NCI-H1930 (cell line): Measurements from ENCODE around the gene ARHGAP24.

Experiments used
- DNase-seq, 2 experiments: peaks; one replicate each; lab custom pipeline; 2025; lab: John Stamatoyannopoulos, UW

The ARHGAP24 gene

GRCh38 chr4:85580489-85580888 is 105.5 kb downstream of the ARHGAP24 start:
- DNase-seq, result no peak

DNA sequence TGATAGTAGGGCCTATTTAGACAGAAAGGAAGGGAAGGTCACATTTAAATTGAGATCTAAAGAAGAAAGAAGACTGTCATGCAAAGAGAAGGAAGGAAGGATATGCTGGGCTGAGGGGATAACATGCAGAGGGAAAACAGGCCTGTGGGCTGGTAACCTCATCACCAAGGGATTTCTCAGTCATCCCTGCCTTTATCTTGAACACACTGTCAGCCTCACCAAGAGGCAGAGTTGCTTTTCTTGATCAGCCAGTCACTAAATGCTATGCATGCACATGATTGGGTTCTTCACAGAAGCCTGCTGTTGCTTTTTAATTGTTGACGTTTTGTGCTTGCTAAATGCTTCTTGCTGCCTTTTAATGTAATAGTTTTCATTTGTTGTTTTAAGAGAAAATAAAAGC is 113.0 kb downstream of the ARHGAP24 start:
- DNase-seq, result no peak

GRCh38 chr4:85591406-85592098 is 116.6 kb downstream of the ARHGAP24 start:
- no peak for DNase-seq

- no peak for DNase-seq
Observed at GRCh38 chr4:85595098-85595775, 120.3 kb downstream of the ARHGAP24 start.

GRCh38 chr4:85595796-85596559 is 121.0 kb downstream of the ARHGAP24 start:
- no peak for DNase-seq

DNA sequence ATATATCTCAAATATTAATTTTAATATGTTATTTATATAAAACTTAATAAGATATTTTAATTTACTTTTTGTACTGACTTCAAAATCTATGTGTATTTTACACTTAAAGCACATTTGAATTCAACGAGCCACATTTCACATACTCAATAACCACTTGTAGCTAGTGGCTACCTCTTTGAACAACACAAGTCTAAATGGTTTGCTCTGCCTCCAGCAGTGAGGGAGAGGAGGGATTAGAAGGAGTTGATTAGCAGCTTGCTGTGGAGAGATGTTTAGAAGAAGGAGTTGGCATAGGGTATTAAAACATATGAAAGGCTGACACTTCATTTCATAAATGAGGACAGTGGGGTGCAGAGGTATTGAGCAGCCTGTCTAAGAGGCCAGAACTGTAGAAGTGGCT is 124.0 kb downstream of the ARHGAP24 start:
- DNase-seq, result no peak

GRCh38 chr4:85600501-85600900 is 125.6 kb downstream of the ARHGAP24 start:
- no peak for DNase-seq

- no peak for DNase-seq
Observed at GRCh38 chr4:85603437-85604336, 128.7 kb downstream of the ARHGAP24 start.

DNA sequence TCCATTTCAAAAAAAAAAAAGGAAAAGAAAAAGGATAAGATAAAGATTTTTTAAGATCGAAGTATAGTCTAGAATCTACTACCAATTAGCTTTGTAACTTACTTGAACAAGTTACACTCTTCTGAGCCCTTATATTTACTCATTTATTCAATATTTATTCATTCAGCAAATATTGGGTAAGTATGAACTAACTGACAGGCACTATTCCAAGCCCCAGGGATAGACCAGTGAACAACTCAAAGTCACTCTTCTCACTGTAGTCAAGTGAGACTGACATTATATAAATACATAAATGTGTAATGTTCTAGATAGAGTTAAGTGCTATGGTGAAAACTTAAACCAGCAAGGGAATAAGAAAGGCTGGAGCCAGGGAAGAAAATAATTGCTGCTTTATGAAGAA is 131.6 kb downstream of the ARHGAP24 start:
- no peak for DNase-seq

DNA sequence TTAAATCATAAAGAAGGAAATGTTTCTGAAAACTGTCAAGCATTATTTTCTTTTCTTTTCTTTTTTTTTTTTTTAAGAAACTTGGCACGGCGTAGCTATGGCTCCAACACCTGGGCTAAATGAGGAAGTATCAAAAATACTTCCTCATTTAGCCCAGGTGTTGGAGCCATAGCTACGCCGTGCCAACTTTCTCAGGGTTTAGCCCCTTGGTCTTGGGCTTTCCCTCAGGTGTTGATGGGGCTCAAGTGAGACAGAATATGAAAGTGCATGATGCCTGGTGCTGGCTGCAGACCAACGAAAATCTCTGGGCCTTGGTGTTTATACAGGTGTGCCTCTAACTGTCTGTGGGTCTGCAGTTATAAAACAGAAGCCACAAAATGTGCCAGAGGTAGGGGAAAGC is 132.7 kb downstream of the ARHGAP24 start:
- peak in 1 of 2 experiments; percentile 23 for DNase-seq

GRCh38 chr4:85610450-85610849 is 135.5 kb downstream of the ARHGAP24 start:
- DNase-seq, result no peak

DNA sequence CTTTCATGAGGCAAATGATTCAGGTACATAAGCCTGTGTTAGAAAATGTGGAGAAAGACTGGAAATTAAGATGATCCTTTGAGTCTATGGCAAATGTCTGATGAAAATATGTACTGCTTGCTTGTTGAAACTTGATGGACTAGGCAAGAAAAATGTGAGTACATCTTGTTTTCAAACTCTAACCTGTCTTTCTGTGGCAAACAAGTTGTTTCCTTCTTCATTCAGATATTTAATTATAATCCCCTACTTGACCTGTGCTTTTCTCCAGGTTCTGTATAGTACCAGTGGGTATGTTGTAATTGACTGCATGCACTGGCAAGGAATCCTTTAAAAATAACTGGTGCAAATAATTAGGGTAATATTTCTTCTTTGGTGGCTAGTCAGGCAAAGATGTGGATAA is 136.7 kb downstream of the ARHGAP24 start:
- DNase-seq, result no peak

DNA sequence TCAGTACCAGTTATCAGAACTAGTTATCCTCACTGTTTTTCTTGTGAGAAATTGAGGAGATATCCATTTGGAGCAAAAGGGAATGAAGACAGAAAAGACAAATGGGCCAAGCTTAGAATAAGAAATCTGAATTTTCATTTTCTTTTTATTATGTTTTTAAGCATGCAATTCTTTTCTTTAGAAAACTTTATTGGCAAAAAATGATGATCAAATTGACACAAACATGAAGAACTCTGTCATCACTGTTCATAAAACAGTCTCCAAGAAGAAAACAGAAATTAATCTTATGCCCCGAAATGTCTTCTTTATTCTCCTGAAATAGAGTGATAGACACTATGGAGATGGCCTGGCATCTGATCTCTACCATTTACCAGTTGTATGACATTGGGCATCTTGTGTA is 139.0 kb downstream of the ARHGAP24 start:
- DNase-seq, result no peak

DNA sequence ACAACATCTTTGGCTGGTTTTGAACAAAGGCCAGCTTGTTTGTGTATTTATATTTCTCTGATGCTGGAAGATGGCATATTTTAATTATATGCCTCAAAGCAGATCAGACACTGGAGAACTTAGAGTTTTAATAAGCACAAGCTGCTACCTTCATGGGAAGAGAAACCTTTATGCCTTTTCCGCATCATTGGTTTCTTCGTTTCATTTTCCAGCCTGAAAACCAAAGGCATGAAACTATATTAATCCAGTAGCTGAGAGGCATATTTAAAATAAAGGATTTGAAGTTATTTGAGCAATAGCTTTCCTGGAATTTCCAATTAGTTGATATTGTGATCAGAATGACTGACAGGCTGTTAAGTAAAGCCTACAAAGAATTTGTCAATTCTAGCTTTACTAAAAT is 141.0 kb downstream of the ARHGAP24 start:
- DNase-seq, result no peak

GRCh38 chr4:85617202-85617601 is 142.3 kb downstream of the ARHGAP24 start:
- no peak for DNase-seq

DNA sequence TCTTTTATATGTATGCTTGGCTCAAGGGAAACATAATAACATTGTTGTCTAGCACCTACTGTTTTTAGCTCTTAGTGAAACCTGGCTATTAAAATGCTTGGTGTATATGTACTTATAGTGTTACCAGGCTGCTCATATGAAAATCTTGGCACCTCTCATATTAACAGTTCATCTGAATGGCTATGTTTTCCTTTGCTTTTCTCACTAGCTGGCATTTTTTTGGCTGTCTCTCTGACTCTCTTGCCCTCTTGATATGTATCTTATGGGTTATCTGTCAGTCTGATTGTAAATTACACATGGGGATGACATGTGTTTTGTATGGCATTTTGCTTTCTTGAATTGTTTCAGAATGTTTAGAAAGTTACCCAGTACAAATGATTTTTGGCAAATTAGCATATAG is 158.0 kb downstream of the ARHGAP24 start:
- no peak for DNase-seq

GRCh38 chr4:85637778-85638177 is 162.8 kb downstream of the ARHGAP24 start:
- no peak for DNase-seq

DNA sequence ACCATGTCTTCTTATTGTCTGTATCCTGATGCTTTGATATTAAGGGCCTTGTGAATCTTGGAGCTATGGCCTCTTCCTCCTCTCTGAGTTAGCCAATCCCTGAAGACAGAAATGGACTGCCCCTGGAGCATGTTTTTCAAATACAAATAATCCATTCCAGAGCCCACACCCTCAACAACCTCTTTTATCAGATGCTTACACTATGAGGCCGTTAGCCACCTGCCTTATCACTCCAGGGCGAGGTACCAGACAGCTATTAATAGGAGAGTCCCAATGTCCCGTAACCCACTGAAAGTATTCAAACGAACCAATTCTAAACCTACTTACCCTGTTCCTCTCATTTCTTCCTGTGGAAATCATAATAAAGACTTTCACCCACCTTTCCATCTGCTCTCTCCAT is 165.0 kb downstream of the ARHGAP24 start:
- no peak for DNase-seq

- DNase-seq, result no peak
Observed at GRCh38 chr4:85642356-85643100, 167.6 kb downstream of the ARHGAP24 start.

GRCh38 chr4:85644061-85644460 is 169.1 kb downstream of the ARHGAP24 start:
- no peak for DNase-seq

DNA sequence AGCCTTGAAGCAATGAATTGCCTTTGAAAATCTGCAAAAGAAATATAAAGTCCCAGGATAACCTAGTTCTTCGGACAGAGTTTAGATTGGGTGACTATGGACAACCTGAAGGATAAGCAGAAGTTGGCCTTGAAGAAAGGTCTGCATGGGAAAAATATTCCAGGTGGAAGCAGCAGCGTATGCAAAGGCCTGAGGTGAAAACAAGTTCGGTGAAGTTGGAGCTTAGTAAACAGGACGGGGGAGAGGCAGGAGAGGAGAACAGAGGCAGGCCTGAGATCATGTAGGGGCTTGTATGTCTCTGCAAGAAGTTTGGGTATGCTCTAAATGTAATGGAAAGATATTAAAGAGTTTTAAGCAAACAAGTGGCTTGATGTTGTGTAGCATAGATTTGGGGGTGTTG is 176.0 kb downstream of the ARHGAP24 start:
- no peak for DNase-seq
